ENCODE results near the gene DDR2.

DNA sequence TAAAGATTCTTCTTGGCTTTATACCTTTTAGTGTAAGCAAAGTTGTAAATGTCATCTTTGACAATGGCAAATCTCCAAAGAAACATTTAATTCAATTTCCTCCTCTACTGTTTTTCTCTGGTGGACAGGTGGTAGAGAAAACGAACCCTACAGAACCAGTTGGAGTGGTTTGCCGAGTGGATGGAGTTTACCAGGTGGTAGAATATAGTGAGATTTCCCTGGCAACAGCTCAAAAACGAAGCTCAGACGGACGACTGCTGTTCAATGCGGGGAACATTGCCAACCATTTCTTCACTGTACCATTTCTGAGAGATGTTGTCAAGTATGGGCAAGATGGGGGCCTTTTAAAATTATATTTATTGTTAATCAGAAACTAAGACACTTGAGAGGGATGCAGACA is 44.9 kb upstream of the DDR2 start:
- TF ChIP-seq, protein P1, sequence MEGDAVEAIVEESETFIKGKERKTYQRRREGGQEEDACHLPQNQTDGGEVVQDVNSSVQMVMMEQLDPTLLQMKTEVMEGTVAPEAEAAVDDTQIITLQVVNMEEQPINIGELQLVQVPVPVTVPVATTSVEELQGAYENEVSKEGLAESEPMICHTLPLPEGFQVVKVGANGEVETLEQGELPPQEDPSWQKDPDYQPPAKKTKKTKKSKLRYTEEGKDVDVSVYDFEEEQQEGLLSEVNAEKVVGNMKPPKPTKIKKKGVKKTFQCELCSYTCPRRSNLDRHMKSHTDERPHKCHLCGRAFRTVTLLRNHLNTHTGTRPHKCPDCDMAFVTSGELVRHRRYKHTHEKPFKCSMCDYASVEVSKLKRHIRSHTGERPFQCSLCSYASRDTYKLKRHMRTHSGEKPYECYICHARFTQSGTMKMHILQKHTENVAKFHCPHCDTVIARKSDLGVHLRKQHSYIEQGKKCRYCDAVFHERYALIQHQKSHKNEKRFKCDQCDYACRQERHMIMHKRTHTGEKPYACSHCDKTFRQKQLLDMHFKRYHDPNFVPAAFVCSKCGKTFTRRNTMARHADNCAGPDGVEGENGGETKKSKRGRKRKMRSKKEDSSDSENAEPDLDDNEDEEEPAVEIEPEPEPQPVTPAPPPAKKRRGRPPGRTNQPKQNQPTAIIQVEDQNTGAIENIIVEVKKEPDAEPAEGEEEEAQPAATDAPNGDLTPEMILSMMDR (IDR thresholded peaks at IDR 0.05) = no peak
- TF ChIP-seq POLR2A (IDR thresholded peaks at IDR 0.05) = no peak

Data from lower leg skin (tissue), 3 donors.